ENCODE data around the gene CASP9. TPM values are rescaled to one million over a fixed set of nuclear protein-coding genes. Genes with fewer than 3 reads are reported as not detected.
"Not testable (repeated sequence)": the region's sequence is repeated elsewhere in the genome, so short reads cannot be mapped to it uniquely, and the experiment has no call there.

Gene CASP9
- total RNA-seq, 1 experiment from 2014 or later: 17.1 TPM

DNA sequence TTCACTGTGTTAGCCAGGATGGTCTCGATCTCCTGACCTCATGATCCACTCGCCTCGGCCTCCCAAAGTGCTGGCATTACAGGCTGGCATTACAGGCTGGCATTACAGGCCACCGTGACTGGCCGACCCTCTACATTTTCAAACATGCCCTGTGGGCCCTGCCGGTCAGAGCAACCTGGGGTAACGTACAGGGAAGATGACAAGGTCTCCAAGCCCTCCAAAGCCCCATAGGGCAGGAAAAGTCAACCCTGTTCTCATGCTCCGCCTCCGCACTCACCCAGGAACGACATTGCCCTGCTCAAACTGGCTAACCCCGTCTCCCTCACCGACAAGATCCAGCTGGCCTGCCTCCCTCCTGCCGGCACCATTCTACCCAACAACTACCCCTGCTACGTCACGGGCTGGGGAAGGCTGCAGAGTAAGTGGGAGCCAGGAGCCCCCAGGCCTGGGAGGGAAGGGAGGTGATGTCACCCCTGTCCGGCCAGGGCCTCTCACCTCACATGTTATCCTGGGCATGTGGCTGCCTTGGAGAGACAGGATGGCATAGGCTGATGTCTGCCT, 41.0 kb downstream of the CASP9 start:
- DNase-seq (ENCODE audit: low read depth, low spot score); in situ Hi-C loops (cut with HindIII; ENCODE audit: low pct_unique_long_range_greater_than_20kb, low sequenced_read_pairs): not testable (repeated sequence)

DNA sequence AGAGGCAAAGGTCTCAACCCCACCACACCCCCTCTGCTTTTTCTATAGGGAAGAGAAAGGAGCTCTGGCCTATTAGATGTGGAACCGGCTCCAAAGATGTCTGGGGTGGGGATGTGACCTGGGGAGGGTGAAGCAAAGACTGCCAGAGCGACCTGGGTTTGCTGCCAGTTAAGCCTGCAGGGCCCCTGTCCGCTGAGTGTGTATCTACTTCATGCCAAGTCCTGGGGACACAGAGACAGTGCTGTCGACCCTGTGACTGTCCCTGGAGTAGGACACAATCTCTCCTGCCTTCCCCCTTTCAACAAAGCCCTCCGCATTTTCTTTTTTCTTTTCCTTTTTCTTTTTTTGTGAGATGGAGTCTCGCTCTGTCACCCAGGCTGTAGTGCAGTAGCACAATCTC, 41.6 kb downstream of the CASP9 start:
- in situ Hi-C loops (cut with HindIII; ENCODE audit: low pct_unique_long_range_greater_than_20kb, low sequenced_read_pairs); DNase-seq (ENCODE audit: low read depth, low spot score): not testable (repeated sequence)

GRCh38 chr1:15479654-15480347, 44.2 kb downstream of the CASP9 start:
- no peak for DNase-seq (ENCODE audit: low read depth, low spot score)
- in situ Hi-C loops (cut with HindIII; ENCODE audit: low pct_unique_long_range_greater_than_20kb, low sequenced_read_pairs): no loop called here

DNA sequence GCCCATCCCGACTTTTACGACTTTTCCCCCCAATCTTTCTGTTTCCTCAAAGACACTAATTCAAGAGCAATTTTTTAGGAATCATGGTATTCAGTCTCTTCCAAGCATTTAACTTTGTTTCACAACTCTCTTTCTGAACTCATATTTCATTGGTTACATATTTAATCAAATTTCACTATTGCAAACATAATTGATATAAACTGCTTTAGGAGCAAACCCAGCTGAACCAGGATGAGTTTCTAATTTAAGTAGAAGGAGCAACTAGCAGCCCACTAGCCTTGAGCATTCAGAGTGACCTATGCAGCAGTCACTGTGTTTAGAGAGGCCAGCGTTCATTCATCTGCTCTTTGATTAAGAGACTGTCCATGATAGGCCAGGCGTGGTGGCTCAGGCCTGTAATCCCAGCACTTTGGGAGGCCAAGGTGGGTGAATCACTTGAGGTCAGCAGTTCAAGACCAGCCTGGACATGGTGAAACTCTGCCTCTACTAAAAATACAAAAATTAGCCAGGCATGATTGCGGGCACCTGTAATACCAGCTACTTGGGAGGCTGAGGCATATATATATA, 46.3 kb downstream of the CASP9 start:
- in situ Hi-C loops (cut with HindIII; ENCODE audit: low pct_unique_long_range_greater_than_20kb, low sequenced_read_pairs): no loop called here
- no peak for DNase-seq (ENCODE audit: low read depth, low spot score)

DNA sequence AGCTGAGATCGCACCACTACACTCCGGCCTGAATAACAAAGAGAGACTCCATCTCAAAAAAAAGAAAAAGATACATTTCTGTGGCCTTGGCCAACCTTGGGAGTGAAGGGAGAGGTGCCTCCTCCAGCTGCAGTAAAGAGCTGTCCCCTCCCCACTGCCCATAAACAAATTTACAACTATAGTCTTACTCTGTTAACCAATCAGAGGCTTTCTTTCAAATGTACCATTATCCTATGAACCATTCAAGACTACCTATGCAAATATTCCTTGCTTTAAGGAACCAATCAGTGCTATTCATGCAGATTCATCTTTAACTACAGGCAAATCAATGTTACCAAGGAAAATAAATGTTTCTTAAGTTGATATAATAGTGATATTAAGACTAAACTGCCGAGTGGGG, 47.1 kb downstream of the CASP9 start:
- DNase-seq (ENCODE audit: low read depth, low spot score): no peak
- in situ Hi-C loops (cut with HindIII; ENCODE audit: low pct_unique_long_range_greater_than_20kb, low sequenced_read_pairs): no loop called here

DNA sequence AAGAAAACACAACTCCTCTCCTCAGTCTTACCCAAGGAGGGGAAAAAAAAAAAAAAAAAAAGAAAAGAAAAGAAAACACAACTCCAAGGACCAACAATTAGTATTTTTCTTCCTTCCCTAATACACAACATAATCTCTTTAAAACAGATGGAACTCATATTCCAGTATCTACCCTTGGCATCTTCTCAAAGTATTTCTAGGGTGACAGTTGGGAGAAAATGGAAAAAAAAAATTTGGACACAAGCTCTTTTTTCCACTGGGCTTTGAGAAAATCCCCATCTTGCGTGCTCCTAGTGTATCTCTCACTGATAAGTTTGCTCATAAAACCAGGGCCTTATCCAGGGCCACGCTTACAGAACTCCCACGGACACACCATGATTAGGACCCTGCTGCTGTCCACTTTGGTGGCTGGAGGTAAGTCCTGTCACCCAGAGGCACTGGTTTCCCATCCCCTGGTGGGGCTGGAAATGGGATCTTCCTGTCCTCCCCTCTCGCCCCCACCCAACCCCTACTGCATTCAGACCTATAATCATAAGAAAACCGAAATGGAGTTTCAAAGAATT, 48.2 kb downstream of the CASP9 start, which contains the start of gene CELA2B:
CELA2B (plus strand) TSS at position 353 of the 563 bp plus-strand sequence; CDS start at position 375, 22 bp downstream.
- in situ Hi-C loops (cut with HindIII; ENCODE audit: low pct_unique_long_range_greater_than_20kb, low sequenced_read_pairs): no loop called here
- no peak for DNase-seq (ENCODE audit: low read depth, low spot score)

DNA sequence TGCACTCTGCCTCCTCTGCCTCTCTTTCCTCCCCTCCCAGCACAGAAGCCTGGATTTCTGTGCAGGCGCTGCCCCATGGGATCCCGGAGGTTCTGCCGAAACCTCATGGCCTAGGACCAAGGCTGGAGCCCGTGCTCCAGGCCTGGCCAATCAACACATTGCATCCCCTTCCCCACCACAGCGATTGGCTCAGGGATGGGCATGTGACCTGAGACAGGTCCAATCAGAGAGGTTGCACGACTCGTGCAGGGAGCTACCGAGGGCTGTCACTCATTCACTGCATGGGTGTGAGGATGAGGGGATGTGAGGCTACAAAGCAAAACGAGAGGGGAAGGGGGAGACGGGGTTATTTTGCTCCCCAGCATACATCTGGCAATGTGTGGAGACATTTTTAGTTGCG, 51.4 kb downstream of the CASP9 start:
- in situ Hi-C loops (cut with HindIII; ENCODE audit: low pct_unique_long_range_greater_than_20kb, low sequenced_read_pairs): no loop called here
- DNase-seq (ENCODE audit: low read depth, low spot score): no peak

DNA sequence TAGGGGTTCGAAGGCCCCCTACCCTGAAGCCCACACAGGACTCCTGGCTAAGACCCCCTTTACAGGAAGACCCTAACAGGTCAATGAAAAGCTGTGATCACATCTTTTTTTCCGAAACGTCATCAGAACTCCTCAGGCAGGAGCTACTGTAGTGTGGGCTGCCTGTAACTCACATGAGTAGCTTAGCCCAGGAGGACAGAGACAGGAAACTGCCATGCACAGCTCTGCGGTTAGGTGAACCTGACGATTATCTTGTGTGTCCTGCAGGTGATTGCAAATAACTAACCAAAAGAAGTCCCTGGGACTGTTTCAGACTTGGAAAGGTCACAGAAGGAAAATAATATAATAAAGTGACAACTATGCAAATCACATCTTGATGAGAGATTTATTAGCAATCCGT, 52.3 kb downstream of the CASP9 start:
- DNase-seq (ENCODE audit: low read depth, low spot score); in situ Hi-C loops (cut with HindIII; ENCODE audit: low pct_unique_long_range_greater_than_20kb, low sequenced_read_pairs): not testable (repeated sequence)

GRCh38 chr1:15471067-15471466, 52.9 kb downstream of the CASP9 start:
- DNase-seq (ENCODE audit: low read depth, low spot score); in situ Hi-C loops (cut with HindIII; ENCODE audit: low pct_unique_long_range_greater_than_20kb, low sequenced_read_pairs): not testable (repeated sequence)

- DNase-seq (ENCODE audit: low read depth, low spot score); in situ Hi-C loops (cut with HindIII; ENCODE audit: low pct_unique_long_range_greater_than_20kb, low sequenced_read_pairs): not testable (repeated sequence)
Observed at GRCh38 chr1:15469821-15470448, 54.1 kb downstream of the CASP9 start.

DNA sequence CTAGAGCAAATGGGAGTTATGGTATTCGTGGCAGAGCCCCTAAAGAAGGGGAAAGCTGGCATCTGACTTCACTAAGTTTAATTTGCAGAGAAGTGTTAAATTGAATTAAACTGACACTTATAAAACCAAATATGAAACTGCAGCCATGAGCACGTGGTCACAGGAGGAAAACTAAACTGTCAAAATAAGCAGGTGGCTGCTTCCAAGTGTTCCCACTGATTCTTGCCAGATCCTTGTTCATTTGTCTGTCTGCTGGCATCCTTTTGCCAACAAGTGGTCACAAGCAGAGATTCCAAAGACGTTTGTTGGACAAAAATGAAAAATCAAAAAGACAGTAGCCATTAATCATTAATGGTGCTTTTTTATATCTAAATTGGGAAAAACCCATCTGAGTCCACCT, 54.7 kb downstream of the CASP9 start:
- no peak for DNase-seq (ENCODE audit: low read depth, low spot score)
- in situ Hi-C loops (cut with HindIII; ENCODE audit: low pct_unique_long_range_greater_than_20kb, low sequenced_read_pairs): no loop called here

DNA sequence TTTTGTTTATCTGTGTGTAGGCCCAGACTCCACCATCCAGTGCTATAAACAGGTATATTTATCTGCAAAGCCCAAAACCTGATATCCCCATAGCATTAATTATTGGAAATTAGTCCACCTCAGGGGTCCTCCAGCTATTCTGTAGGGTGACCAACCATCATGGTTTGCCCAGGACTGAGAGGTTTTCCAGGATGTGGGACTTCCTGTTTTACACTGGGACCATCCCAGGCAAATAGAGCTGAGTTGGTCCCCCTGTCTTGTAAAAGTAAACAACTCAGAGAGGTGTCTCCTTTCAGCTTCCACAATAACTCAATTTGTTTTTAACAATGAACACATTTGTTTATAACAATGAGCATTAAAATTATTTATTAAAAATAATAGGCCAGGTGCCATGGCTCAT, 55.9 kb downstream of the CASP9 start:
- no peak for DNase-seq (ENCODE audit: low read depth, low spot score)
- in situ Hi-C loops (cut with HindIII; ENCODE audit: low pct_unique_long_range_greater_than_20kb, low sequenced_read_pairs): no loop called here

GRCh38 chr1:15466955-15467625, 56.9 kb downstream of the CASP9 start:
- in situ Hi-C loops (cut with HindIII; ENCODE audit: low pct_unique_long_range_greater_than_20kb, low sequenced_read_pairs); DNase-seq (ENCODE audit: low read depth, low spot score): not testable (repeated sequence)

GRCh38 chr1:15465674-15466073, 58.3 kb downstream of the CASP9 start:
- in situ Hi-C loops (cut with HindIII; ENCODE audit: low pct_unique_long_range_greater_than_20kb, low sequenced_read_pairs): no loop called here
- no peak for DNase-seq (ENCODE audit: low read depth, low spot score)

DNA sequence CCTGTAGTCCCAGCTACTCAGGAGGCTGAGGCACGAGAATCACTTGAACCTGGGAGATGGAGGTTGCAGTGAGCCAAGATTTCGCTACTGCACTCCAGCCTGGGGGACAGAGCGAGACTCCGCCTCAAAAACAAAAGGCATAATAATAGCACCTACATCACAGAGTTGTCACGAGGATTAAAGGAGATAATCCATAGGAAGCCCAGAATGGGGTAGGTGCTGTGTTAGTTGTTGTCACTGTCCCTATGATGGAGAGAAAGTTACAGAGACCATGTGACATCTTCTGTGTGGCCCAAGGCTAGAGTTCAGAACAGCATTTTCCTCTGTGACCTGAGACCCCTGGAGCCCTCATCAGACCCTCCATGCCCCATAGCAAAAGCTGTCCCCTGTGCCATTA, 60.1 kb downstream of the CASP9 start:
- in situ Hi-C loops (cut with HindIII; ENCODE audit: low pct_unique_long_range_greater_than_20kb, low sequenced_read_pairs); DNase-seq (ENCODE audit: low read depth, low spot score): not testable (repeated sequence)

DNA sequence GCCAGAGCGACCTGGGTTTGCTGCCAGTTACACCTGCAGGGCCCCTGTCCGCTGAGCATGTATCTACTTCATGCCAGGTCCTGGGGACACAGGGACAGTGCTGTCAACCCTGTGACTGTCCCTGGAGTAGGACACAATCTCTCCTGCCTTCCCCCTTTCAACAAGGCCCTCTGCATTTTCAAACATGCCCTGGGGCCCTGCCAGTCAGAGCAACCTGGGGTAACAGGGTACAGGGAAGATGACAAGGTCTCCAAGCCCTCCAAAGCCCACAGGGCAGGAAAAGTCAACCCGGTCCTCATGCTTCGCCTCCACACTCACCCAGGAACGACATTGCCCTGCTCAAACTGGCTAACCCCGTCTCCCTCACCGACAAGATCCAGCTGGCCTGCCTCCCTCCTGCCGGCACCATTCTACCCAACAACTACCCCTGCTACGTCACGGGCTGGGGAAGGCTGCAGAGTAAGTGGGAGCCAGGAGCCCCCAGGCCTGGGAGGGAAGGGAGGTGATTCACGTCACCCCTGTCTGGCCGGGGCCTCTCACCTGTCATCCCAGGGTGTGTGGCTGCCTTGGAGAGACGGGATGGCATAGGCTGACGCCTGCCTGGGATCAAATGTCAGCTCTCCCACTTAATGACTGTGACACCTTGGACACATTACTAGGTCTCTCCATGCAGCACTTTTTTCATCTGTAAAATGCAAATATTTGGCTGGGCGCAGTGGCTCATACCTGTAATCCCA, 60.8 kb downstream of the CASP9 start:
- in situ Hi-C loops (cut with HindIII; ENCODE audit: low pct_unique_long_range_greater_than_20kb, low sequenced_read_pairs); DNase-seq (ENCODE audit: low read depth, low spot score): not testable (repeated sequence)

GRCh38 chr1:15460708-15461095, 63.3 kb downstream of the CASP9 start:
- in situ Hi-C loops (cut with HindIII; ENCODE audit: low pct_unique_long_range_greater_than_20kb, low sequenced_read_pairs): no loop called here
- DNase-seq (ENCODE audit: low read depth, low spot score): no peak

All from SK-MEL-5 (cell line).